Measurements from ENCODE around the gene COX7B.
"Not testable (repeated sequence)": the region's sequence is repeated elsewhere in the genome, so short reads cannot be mapped to it uniquely, and the experiment has no call there.

The COX7B gene

DNA sequence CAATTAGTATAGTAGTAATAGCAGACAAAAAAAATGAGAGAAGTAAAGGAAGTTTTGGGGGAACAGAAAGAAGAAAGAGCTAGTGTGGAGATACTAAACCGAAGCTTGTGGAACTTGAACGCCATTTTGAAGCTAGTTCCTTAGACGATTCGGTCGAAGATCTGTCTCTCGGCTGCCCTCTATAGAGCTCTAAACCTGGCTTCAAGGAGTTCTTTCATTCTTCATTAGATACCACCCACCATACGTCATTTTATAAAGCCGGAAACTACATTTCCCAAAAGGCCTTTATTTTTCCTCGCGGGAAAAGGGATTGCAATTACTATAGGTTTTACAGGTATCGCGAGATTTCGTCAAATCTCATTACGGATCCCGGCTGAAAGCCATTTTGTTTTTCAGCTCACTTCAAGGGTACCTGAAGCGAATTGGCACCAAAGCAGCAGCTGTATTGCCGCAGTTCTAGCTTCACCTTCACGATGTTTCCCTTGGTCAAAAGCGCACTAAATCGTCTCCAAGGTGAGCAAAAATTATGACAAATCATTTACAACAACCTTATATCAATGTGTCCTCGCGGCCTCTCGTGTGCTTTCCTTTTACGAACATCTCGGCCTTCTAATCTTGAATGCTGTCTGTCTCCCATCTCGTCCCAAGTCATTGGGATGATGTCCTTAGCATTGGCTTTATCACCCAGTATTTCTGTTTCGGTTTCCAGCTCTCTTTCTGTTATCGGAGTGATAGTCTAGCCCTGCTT lies at the start of gene COX7B:
TSS of gene COX7B (plus strand) at position 388 of the 748 bp plus-strand sequence. CDS start at position 474, 86 bp downstream.
- DNase-seq (ENCODE audit: low read depth in 2 of 2): peak; percentile 11 to 42

DNA sequence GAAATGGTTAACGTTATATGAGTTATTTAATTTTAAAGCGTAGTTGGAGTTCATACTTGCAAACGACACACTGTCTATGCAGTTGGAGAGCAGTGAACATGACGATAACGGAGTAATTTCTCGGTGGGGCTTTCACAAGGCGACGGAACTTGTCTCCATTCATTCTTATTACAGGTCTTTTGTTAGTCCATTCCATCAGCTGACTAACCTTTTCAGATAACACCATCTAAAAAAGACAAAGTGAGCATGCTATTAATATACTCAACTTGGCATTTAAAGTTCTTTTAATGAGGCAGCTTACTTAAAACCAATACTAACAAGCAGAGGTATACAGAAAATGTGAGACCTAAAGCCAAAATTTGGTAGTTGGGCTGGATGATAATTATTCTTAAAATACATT lies 23.9 kb upstream of the COX7B start:
- DNase-seq (ENCODE audit: low read depth in 2 of 2): no peak

GRCh38 chrX:77881418-77881817 lies 17.9 kb upstream of the COX7B start:
- not testable (repeated sequence) for DNase-seq (ENCODE audit: low read depth in 2 of 2)

- DNase-seq (ENCODE audit: low read depth in 2 of 2): no peak
Measured at GRCh38 chrX:77892887-77893286, 6.4 kb upstream of the COX7B start.

GRCh38 chrX:77893713-77894112 lies 5.6 kb upstream of the COX7B start:
- DNase-seq (ENCODE audit: low read depth in 2 of 2): no peak

DNA sequence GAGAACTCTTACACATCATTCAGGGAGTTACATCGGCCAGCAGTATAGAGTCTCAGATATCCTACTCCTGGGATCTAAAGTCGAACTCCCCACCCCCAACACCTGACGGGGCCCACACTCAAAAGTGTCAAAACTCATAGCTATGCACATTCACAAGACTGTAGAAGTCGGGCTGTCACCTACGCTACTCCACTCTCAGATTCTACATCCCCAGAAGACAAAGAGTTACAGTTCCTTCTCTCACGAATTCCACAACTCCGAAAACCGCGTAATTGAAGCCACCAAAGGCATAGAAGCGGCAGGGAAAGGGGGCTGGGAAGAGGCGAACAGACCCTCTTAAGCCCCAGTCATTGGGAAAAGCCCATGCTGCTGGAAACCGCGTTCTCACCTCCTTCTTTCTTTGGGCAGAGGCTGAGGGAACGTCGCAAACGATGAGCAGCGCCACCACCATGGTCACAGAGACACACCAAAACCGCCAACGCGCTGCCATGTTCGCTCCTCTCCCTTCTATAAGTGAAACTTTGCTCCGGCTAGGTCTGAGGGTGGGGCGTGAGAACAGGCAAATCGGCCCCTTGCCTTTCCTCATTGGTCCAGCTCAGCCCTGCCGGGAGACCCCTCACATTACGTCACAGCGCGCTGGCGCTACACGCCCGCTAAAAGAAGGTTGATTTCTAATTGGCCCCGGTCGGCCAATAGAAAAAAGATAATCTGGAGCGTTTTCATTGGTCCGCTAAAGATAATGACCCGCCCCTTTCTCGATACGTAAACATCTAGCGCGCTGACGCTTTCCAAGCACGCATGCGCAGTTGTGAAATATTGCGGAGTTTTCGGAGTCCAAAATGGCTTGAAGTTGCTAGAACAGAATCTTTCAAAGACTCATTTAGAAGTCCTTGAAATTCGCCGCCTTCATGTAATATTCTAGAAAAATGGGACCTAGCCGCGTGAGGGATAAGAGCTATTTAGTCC lies 4.1 kb upstream of the COX7B start, which contains the start of gene MAGT1:
TSS of gene MAGT1 (minus strand) at position 515 of the 966 bp plus-strand sequence. CDS start at position 490, 25 bp downstream.
- peak; percentile 76 to 87 for DNase-seq (ENCODE audit: low read depth in 2 of 2)

GRCh38 chrX:77900688-77901087 lies 1.4 kb downstream of the COX7B start:
- no peak for DNase-seq (ENCODE audit: low read depth in 2 of 2)

- no peak for DNase-seq (ENCODE audit: low read depth in 2 of 2)
Measured at GRCh38 chrX:77901506-77901905, 2.2 kb downstream of the COX7B start.

GRCh38 chrX:77910108-77910840 lies 11.0 kb downstream of the COX7B start, which contains the start of gene ATP7A:
Gene ATP7A (plus strand): TSS chrX:77910693. CDS start chrX:77971642, 60,949 bp downstream.
- peak; percentile 87 to 91 for DNase-seq (ENCODE audit: low read depth in 2 of 2)

DNA sequence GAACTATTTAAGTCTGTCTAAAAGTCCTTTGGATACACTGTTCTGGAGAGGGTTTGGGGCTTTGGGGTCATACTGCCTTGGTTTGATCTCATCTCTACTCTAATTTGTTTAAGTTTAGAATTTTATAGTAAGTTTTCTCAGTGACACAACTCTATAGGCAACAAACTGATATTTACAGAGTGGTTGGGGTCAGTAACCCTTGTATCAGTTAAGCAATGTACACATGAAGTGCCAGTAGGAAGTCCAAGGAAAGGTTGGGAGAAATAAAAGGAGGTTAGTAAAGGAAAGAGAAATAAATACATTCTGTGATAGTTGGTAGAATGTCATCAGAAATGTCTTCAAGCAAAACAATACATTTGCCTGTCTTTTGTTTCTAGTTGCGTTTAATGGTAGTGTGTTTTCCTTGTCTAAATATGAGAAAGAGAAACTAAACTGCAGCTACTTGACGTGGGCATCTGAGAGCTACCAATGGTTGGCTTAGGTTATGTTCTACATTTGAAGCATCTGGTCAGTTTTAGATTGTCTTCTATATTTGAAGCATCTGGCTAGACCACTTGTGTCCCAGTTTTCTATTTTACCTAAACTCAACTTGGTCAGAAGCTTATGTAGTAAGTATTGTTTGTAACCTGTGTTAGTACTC lies 18.1 kb downstream of the COX7B start:
- no peak for DNase-seq (ENCODE audit: low read depth in 2 of 2)

GRCh38 chrX:77918568-77918967 lies 19.3 kb downstream of the COX7B start:
- DNase-seq (ENCODE audit: low read depth in 2 of 2): no peak

DNA sequence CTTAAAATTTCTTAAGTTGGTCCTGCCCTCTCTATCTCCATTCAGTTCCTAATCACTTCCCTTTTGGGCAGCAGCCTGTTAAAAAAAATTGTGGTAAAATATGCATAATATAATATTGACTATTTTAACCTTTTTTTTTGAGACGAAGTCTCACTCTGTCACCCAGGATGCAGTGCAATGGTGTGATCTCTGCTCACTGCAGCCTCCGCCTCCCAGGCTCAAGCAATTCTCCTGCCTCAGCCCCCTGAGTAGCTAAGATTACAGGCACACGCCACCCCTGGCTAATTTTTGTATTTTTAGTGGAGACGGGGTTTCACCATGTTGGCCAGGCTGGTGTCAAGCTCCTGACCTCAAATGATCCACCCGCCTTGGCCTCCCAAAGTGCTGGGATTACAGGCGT lies 20.1 kb downstream of the COX7B start:
- not testable (repeated sequence) for DNase-seq (ENCODE audit: low read depth in 2 of 2)

GRCh38 chrX:77922787-77923186 lies 23.5 kb downstream of the COX7B start:
- DNase-seq (ENCODE audit: low read depth in 2 of 2): no peak

DNA sequence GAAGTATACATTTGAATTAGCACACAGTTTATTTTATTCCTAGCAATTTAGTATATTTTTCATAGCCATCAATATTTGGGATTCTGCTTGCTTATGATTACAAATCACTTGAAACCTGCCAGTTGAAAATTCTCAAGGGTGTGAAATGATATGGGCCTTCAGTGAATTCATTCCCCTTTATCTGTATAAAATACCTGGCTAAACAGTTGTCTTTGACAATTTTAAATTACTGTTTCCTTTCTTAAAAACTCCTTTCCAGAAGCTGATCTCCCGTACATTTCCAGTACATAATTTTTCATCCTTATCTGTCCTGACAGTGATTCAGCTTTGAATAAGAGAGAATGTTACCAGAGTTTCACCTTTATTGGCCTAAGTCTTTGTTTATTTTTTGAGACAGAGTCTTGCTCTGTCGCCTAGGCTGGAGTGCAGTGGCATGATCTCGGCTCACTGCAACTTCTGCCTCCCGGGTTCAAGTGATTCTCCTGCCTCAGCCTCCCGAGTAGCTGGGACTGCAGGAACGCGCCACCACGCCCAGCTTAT lies 25.1 kb downstream of the COX7B start:
- no peak for DNase-seq (ENCODE audit: low read depth in 2 of 2)

DNA sequence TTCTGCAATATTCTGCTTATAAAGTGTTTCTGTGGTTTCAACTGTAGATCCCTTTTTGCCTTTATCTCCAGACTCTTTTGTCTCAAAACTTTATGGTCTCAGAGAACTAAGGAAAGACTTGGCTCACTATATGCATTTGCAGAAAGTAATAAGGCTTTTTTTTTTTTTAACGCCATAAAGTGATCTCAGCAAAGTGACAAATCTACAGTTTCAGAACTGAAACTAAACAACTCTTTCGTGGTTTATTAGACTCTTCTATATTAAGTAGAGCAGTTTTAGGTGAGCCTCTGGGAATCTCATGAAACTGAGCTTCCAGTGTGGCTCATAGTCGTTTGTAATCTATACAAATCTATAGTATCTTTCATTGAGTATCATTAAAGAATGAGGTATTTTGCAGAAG lies 26.5 kb downstream of the COX7B start:
- DNase-seq (ENCODE audit: low read depth in 2 of 2): no peak

DNA sequence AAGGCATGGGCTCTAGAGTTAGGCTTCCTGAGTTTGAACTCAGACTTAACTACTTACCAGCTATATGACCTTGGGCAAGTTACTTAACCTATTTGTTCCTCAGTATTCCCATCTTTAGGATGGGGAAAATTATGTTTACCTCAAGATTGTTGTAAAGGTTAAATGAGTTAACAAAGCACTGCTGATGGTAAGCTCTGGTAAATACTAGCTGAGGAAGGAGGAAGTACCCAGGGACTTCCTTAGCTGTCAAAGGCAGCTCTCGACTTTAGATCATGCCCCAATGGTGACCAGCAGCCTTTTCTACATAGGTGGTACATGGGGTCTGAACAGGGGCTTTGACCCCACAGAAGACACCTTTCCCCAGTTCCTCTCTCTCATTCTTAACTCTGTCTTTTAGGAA lies 31.3 kb downstream of the COX7B start:
- DNase-seq (ENCODE audit: low read depth in 2 of 2): no peak

DNA sequence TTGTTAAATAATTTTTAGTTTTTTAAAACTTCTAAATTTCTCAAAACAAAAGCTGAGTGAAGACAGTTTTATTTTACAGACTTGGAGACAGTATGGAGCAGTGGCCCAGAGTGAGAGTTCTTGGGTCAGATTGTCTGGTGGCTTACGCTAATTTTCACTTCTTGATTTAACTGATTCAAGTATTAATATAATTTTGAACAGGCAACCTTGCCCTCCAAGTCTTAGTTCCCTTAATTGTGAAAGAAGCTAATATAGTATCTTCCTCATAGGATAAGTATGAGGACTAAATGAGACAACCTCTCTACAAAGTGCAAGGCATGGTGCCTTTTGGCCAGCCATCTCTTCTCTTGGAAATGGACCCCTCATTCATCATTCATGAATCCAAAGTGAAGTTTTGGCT lies 36.6 kb downstream of the COX7B start:
- no peak for DNase-seq (ENCODE audit: low read depth in 2 of 2)

GRCh38 chrX:77936299-77936698 lies 37.0 kb downstream of the COX7B start:
- DNase-seq (ENCODE audit: low read depth in 2 of 2): no peak

GRCh38 chrX:77937291-77937690 lies 38.0 kb downstream of the COX7B start:
- no peak for DNase-seq (ENCODE audit: low read depth in 2 of 2)

DNA sequence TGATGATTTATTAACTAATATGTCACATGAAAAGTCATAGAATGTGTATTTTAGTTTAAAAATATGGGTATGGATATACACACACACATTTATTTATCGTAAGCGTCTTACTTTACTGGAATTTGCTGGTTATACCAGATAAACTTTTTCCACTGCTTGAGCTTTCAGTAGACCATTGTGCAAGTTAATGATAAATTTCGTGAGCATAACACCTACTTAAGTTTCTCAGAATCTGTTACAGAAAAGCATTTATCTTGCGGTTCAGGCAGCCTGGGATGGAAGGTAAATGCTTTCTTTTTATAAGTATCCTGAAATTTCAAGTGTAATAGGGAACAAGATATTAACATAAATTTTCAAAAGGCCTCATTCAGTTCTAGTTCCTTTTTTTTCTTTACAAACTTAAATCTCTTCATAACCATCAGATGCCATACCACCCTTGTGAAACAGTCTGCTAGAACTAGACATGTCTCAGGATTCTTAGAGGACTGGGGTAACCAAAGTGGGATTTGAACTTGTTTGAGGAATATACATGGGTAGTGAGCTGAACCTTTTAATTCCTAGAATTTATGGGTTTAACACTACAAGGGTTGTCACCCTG lies 38.9 kb downstream of the COX7B start:
- no peak for DNase-seq (ENCODE audit: low read depth in 2 of 2)

- DNase-seq (ENCODE audit: low read depth in 2 of 2): not testable (repeated sequence)
Measured at GRCh38 chrX:77945031-77945430, 45.8 kb downstream of the COX7B start.

Measured in activated CD8-positive, alpha-beta memory T cell treated with anti-CD3 and anti-CD28 coated beads for 4 hours (primary cell).